ENCODE measurements around the gene MYL12A.

The MYL12A gene

DNA sequence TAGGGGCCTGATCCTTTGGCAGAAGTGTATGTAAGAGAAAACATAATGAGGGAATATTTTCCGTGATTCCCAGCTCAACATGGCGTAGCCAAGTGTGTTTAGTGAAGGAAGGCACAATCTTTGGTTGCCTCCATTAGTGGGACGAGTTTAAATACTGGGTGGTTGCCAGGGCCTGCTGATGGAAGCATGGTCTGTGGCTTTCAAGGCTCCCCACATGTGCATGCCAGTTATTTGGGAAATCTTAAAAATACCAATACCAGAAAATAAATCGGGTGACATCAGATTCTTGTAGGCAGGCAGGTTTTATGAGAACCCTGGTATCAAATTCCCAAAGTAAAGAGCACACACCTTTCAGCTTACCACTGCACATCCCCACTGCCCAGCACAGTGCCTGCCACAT lies 7.1 kb downstream of the MYL12A start:
- no peak for TF ChIP-seq CTCF (IDR thresholded peaks at IDR 0.05; ENCODE audit: low read length, missing control alignments)
- no peak overlapping the region for H3K4me3 ChIP-seq (replicated peaks; ENCODE audit: low read depth, low read length)
- DNase-seq (ENCODE audit: low read depth) = no peak

DNA sequence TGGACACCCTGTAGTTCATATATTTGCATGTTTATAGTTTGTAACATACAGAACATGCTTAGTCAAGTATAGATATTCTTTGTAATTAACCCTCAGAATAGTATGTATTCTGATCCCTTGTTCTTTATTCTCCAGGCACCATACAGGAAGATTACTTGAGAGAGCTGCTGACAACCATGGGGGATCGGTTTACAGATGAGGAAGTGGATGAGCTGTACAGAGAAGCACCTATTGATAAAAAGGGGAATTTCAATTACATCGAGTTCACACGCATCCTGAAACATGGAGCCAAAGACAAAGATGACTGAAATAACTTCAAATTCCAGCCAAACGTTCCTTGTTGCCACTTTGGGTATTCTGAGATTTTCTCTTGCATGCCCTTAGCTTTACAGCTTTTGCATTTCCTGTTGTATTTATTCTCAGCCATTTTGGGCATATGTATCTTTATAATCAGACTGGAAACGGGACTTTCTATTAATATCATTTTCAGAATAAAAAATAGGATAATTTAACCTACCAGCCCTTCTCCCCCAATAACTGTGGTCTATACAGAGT lies 8.1 kb downstream of the MYL12A start:
- DNase-seq (ENCODE audit: low read depth) = no peak
- H3K4me3 ChIP-seq (replicated peaks; ENCODE audit: low read depth, low read length) = no peak overlapping the region
- no peak for TF ChIP-seq CTCF (IDR thresholded peaks at IDR 0.05; ENCODE audit: low read length, missing control alignments)

DNA sequence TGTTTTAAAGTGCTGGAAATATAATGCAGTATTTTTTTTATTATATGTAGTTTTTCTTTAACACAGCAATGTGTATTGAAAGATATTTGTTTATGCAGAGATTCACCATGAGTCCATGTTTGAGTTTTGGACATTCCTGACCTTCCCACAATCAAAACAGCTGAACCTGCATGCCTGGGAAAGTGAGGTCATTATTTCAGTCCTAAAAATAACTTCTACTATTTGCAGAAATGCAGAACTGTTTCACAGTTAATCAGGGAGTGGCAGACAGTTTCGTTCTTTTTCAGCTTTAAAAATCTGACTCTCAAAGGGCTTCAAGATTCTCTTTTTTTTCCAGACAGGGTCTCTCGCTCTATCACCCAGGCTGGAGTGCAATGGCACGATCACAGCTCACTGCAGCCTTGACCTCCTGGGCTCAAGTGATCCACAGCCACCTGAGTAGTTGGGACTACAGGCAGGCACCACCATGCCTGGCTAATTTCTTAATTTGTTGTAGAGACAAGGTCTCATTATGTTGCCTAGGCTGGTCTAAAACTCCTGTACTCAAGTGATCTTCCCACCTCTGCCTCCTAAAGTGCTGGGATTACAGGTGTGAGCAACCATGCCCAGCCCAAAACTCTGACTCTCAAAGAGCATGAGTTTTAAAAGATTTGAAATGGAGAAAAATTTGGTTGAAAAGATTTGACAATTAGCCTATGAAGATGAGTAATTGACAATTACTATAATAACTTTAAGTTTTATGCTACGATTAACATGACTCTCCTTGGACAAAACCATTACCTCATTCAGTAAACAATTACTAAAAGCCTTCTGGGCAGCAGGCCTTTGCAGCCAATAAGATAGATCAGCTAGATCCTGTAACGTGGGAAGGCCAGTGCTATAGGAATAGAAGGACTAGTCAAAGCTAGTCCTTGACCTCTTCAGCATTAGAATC lies 9.4 kb downstream of the MYL12A start:
- DNase-seq (ENCODE audit: low read depth) = peak; percentile 55
- no peak overlapping the region for H3K4me3 ChIP-seq (replicated peaks; ENCODE audit: low read depth, low read length)
- TF ChIP-seq CTCF (IDR thresholded peaks at IDR 0.05; ENCODE audit: low read length, missing control alignments) = no peak

DNA sequence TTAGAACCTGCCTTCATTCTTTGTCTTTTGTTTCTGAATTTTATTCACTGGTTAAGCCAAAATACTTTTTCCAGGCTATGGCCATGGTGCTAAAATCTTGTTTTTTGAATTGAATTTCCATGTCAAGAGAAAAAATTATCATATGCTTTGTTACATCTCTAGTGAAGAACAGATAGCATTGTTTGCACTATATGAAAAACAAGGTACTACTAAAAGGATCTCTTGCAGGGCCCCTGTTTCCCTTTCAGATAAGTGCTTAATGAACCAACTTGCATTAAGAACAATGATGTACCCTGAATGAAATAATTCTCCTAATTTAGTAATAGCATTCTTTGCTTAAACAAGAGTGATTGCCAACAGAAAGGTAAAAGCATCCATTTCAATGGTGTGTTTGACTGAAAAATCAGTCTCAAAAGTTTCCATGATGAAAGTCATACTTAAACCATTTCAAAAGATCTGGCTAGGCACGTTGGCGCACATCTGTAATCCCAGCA lies 10.1 kb downstream of the MYL12A start:
- no peak for DNase-seq (ENCODE audit: low read depth)
- TF ChIP-seq CTCF (IDR thresholded peaks at IDR 0.05; ENCODE audit: low read length, missing control alignments) = no peak
- no peak overlapping the region for H3K4me3 ChIP-seq (replicated peaks; ENCODE audit: low read depth, low read length)

GRCh38 chr18:3260995-3261372 lies 13.4 kb downstream of the MYL12A start:
- peak overlapping the region; percentile 84 for H3K4me3 ChIP-seq (replicated peaks; ENCODE audit: low read depth, low read length)
- DNase-seq (ENCODE audit: low read depth) = no peak
- TF ChIP-seq CTCF (IDR thresholded peaks at IDR 0.05; ENCODE audit: low read length, missing control alignments) = no peak

DNA sequence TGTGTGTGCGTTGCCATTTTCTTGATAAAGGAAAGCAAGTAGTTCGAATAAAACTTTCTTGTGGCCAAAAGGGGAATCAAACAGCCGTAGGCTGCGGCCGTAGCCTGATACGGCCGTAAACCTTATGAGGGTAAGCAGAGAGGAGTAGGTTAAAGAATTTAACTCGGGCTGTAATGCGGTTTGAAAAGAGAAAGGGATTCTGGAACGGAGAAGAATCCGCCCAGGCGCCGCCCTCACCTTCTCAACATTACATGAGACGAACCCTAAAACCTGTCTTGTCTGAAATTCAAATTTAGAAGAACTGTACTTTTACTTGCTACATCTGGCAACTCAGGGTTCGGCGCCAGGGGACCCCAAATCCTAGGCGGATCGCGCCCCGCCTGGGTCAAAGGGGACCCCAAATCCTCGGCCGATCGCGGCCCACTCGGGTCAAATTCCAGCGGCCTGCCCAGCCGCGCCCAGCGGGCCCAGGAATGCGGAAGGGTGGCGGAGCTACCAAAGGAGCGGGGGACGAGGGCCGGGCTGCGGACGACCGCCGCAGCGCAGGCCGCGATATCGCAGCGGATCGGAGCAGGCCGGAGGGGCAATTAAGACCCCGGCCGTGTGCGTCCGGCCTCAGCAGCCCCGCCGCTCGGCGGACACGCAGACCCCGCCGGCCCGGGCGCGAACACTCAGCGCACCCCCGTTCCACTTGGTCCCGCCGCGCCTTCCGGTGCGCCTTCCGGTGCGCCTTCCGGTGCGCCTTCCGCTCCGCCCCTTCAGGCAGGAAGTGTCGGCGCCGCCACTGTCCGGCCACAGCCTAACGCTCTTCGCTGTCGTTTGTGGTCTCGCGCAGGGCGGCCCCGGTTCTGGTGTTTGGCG lies 14.0 kb downstream of the MYL12A start, which contains the start of gene MYL12B:
Gene MYL12B (plus strand): TSS at position 761 of the 861 bp plus-strand sequence. CDS start 10,766 bp downstream, outside the sequence.
- no peak for TF ChIP-seq CTCF (IDR thresholded peaks at IDR 0.05; ENCODE audit: low read length, missing control alignments)
- peak within 1 kb of the TSS; percentile 84 for H3K4me3 ChIP-seq (replicated peaks; ENCODE audit: low read depth, low read length)
- peak; percentile 77 for DNase-seq (ENCODE audit: low read depth)
